Stimulated activated CD8-positive, alpha-beta memory T cell treated with anti-CD3 and anti-CD28 coated beads, Interleukin-4, amount 100 ng/mL, for 4 hours (primary cell): ENCODE measurements around the gene RAMP2.
"Not testable (repeated sequence)": the region's sequence is repeated elsewhere in the genome, so short reads cannot be mapped to it uniquely, and the experiment has no call there.

Source experiments
- DNase-seq, 2 donors: peaks; one replicate each; pipeline ENCODE4 v3.0.0-alpha.2; 2020; ENCODE audit warnings: low read depth in 2 of 2, low spot score in 1 of 2

Gene RAMP2

DNA sequence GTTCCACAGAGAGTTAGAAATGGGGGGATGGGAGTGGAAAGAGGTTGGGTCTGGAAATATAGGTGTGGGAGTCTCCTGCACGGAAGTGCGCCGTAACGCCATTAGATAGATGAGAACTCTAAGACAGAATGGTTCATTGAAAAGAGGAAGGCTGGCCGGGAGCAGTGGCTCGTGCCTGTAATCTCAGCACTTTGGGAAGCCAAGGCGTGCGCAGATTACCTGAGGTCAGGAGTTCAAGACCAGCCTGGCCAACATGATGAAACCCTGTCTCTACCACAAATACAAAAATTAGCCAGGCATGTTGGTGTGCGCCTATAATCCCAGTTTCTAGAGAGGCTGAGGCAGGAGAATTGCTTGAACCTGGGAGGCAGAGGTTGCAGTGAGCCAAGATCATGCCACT, 7.0 kb downstream of the RAMP2 start:
- not testable (repeated sequence) for DNase-seq

DNA sequence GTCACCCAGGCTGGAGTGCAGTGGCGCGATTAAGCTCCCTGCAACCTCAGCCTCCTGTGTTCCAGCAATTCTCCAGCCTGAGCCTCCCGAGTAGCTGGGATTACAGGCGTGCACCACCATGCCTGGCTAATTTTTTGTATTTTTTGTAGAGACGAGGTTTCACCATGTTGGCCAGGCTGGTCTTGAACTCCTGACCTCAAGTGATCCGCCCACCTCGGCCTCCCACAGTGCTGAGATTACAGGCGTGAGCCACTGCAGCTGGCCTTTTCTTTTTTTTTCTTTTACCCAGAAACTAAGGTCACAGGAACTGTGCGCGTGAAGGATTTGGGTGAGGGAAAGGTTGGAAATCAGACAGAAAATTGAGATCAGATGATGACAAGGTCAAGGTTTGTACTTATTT, 8.9 kb downstream of the RAMP2 start:
- not testable (repeated sequence) for DNase-seq

DNA sequence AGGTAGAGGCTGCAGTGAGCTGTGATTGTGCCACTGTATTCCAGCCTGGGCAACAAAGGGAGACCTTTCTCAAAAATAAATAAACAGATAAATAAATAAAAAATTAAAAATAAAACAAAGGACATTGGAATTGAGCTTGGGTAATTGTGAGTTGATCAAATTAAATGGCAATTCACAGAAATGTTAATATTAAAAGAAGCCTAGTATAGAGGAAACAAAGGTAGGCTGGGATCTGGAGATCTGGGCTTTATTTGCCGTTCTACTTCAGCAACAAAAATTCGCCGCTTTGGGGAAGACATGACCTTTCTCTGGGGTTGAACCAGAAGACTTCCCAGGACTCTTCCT, 11.9 kb downstream of the RAMP2 start:
- DNase-seq = no peak

DNA sequence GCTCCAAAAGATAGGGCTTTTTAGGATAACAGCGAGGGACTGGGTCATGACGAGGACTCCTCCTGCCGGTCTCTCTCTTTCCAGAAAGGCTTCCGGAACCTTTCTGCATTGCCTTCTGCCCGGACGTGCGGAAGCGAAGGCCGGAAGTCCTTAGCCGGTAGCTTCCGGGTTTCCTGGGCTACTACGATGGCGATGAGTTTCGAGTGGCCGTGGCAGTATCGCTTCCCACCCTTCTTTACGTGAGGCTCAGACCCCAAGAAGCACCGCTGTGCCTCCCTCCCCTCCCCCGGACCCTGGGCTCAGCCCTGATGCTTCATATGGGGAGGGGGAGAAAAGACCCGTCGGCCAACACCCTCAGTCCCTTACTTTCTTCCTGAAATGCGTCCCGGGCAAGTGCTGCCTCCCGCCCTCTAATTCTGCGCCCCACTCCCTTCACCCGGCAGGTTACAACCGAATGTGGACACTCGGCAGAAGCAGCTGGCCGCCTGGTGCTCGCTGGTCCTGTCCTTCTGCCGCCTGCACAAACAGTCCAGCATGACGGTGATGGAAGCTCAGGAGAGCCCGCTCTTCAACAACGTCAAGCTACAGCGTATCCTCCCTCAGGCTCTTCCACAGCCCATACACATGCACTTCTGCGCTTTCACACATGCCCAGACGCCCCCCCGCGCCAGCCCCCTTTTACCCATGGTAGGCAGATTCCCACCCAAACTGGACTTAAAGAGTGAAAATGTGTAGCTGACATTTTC, 12.4 kb downstream of the RAMP2 start, which contains the start of gene VPS25:
TSS of gene VPS25 (plus strand) at position 160 of the 746 bp plus-strand sequence. CDS start at position 187, 27 bp downstream.
- DNase-seq = peak; percentile 44 to 61

GRCh38 chr17:42774066-42774745, 13.2 kb downstream of the RAMP2 start:
- no peak for DNase-seq

- DNase-seq = no peak
Measured at GRCh38 chr17:42775534-42776098, 14.6 kb downstream of the RAMP2 start.

GRCh38 chr17:42778570-42778969, 17.5 kb downstream of the RAMP2 start:
- DNase-seq = no peak

DNA sequence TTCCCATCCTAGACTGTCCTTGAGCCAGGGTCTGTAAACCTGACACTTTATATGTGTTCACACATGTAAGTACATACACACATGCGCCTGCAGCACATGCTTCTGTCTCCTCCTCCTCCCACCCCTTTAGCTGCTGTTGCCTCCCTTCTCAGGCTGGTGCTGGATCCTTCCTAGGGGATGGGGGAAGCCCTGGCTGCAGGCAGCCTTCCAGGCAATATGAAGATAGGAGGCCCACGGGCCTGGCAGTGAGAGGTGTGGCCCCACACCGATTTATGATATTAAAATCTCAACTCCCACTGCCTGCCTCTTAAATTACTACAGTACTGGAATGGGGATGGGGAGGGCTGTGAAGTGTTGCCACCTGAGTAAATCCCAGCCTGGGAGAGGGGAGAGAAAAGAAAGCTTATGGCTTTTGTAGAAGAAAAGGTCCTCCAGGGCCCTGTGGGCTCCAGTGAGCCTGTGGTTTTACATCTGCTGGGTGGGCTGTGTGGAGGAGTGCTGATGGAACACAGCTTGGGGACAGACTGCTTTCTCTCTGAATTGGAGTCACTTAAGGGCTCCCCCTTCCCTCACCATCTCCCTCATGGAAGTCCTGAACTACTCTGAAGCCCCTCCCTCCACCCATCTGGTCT, 18.4 kb downstream of the RAMP2 start:
- no peak for DNase-seq

DNA sequence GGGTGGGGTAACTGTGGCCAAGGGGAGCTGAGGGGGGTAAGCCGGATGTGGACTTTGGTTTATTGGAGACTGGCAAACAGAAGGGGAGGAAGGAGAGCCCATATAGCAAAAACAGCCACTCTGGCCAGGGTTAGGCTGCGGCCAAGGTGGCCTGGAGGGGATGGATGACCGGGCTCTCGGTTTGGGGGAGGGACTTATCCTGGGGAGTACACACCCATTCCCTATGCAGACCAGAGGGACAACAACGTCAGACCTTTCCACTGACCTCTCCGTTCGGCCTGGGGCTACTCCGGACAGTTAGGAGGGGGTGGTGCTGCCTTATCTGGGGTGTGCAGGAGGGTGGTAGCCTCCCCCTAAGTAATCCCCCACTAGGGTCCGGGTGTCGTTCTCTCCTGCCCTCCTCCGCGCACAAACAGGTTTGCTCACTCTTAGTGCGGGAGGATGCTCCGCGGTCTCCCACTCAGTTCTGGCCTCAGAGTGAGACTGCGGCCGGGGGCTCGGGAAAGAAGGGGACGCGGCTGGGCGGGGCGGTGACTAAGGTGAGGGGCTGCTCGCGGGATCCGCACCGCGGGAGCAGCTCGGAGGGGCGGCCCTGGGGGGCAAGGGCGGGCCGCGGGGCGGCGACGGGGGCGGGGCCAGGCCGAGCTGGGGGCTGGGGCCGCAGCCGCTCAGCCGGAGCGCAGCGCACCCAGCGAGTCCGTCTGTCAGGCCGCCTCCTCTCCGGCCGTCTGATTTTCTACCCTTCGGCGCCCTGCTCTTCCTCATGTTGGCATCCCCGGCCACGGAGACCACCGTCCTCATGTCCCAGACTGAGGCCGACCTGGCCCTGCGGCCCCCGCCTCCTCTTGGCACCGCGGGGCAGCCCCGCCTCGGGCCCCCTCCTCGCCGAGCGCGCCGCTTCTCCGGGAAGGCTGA, 19.2 kb downstream of the RAMP2 start, which contains the start of gene WNK4:
TSS of gene WNK4 (plus strand) at position 675 of the 915 bp plus-strand sequence. CDS start at position 764, 89 bp downstream.
- DNase-seq = no peak

GRCh38 chr17:42780851-42781638, 20.0 kb downstream of the RAMP2 start:
- no peak for DNase-seq

- no peak for DNase-seq
Measured at GRCh38 chr17:42781639-42782165, 20.7 kb downstream of the RAMP2 start.

- no peak for DNase-seq
Measured at GRCh38 chr17:42782166-42783061, 21.4 kb downstream of the RAMP2 start.

GRCh38 chr17:42783062-42783790, 22.2 kb downstream of the RAMP2 start:
- DNase-seq = no peak

- DNase-seq = no peak
Measured at GRCh38 chr17:42783791-42784138, 22.7 kb downstream of the RAMP2 start.

DNA sequence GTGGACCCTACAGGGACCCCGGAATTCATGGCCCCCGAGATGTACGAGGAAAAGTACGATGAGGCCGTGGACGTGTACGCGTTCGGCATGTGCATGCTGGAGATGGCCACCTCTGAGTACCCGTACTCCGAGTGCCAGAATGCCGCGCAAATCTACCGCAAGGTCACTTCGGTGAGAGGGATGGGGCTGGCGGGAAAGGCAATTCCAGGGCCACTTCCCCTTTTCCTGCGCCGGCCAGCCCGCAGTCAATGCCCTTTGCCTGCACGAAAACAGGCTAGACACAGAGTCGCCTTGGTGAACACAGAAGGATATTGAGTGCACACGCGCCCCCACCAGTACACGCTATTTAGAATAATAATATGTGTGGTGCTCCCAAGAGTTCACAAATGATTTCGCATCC, 23.4 kb downstream of the RAMP2 start:
- no peak for DNase-seq

DNA sequence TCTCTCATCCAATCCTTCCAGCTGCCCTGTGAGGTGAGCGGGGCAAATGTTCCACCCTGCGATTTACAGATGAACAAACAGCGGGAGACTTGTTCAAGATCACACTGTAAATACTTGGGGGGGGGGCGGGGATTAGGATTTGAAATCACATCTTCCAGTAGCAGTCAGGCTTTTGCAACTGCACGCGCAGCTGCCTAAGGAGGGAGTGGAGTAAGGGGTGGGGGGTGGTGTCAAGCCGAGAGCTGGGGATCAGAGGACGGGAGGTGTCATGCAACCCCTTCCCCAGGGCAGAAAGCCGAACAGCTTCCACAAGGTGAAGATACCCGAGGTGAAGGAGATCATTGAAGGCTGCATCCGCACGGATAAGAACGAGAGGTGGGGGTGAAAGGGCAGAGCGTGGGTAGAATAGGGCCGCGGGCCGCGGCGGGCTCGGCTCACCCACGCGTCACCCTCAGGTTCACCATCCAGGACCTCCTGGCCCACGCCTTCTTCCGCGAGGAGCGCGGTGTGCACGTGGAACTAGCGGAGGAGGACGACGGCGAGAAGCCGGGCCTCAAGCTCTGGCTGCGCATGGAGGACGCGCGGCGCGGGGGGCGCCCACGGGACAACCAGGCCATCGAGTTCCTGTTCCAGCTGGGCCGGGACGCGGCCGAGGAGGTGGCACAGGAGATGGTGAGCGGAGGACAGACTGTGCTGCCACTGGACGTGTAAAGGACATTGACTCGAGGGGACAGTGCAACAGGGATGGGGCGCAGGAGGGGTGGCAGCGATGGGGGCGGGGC, 24.0 kb downstream of the RAMP2 start:
- no peak for DNase-seq

- DNase-seq = no peak
Measured at GRCh38 chr17:42787266-42787665, 26.2 kb downstream of the RAMP2 start.
